ENCODE data around the gene GPR107.

DNA sequence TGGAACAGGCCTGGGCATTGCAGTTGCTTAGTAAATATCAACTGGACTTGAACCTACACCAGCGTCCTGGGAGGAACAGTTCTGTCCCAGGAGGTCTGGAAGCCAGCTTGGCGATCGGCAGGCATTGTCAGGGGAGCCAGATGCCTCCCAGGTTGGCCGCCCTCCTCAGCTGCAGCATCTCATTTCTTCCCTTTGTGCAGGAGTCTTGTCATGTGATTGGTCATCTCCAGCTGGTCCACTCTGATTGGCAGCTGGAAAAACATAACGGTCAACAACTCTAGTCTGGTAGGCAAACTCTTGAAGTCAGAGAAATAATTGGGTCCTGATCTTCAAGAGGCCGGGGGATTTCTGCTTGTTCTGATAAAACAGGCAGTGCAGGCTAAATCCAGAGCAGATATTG is 88.9 kb downstream of the GPR107 start:
- TF ChIP-seq, protein P1, sequence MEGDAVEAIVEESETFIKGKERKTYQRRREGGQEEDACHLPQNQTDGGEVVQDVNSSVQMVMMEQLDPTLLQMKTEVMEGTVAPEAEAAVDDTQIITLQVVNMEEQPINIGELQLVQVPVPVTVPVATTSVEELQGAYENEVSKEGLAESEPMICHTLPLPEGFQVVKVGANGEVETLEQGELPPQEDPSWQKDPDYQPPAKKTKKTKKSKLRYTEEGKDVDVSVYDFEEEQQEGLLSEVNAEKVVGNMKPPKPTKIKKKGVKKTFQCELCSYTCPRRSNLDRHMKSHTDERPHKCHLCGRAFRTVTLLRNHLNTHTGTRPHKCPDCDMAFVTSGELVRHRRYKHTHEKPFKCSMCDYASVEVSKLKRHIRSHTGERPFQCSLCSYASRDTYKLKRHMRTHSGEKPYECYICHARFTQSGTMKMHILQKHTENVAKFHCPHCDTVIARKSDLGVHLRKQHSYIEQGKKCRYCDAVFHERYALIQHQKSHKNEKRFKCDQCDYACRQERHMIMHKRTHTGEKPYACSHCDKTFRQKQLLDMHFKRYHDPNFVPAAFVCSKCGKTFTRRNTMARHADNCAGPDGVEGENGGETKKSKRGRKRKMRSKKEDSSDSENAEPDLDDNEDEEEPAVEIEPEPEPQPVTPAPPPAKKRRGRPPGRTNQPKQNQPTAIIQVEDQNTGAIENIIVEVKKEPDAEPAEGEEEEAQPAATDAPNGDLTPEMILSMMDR (conservative IDR thresholded peaks at IDR 0.05; ENCODE audit: low read length): no peak
- TF ChIP-seq EZH2phosphoT487 (IDR thresholded peaks at IDR 0.05; ENCODE audit: borderline replicate concordance, low read depth, low read length): no peak
